K562 (cell line): Measurements from ENCODE around the gene IL2RG. TPM values are rescaled to one million over a fixed set of nuclear protein-coding genes. Genes with fewer than 3 reads are reported as not detected.

ENCODE experiments used
- BDP1 ChIP-seq: IDR thresholded peaks from 3 replicates; pipeline ENCODE4 v1.6.1; 2011; ENCODE audit not compliant: insufficient read length, insufficient read depth
- CHD7 ChIP-seq: fragments of 200-600 bp; sonication (generic); IDR thresholded peaks from one replicate; pipeline ENCODE4 v1.6.1; 2012; ENCODE audit warnings: mild to moderate bottlenecking, low read depth, low read length, inconsistent platforms
- CREB3 ChIP-seq: fragments of 450-650 bp; conservative IDR thresholded peaks from 2 replicates; pipeline ENCODE4 v1.6.1; 2016; ENCODE audit warnings: missing genetic modification characterization, low read depth, mild to moderate bottlenecking, missing compliant biosample characterization, moderate library complexity
- EZH2 ChIP-seq: IDR thresholded peaks from 2 replicates; pipeline ENCODE4 v1.6.1; 2012; ENCODE audit warnings: low read depth, mild to moderate bottlenecking, inconsistent platforms, low read length, borderline replicate concordance
- L3MBTL2 ChIP-seq: fragments of 450-650 bp; IDR thresholded peaks from 2 replicates; pipeline ENCODE4 v1.6.1; 2016; ENCODE audit warnings: mild to moderate bottlenecking, moderate library complexity
- MEF2D ChIP-seq: conservative IDR thresholded peaks from 2 replicates; pipeline ENCODE4 v1.6.1; 2016; ENCODE audit warnings: low read depth, missing genetic modification characterization, missing compliant biosample characterization
- PRPF4 ChIP-seq: fragments of 200-400 bp; formaldehyde crosslinking; IDR thresholded peaks from one replicate; pipeline ENCODE4 v1.6.1; 2017; ENCODE audit warnings: low read length, low read depth, mild to moderate bottlenecking; ENCODE audit not compliant: insufficient read depth, poor library complexity, severe bottlenecking
- SUPT5H ChIP-seq: fragments of 450-650 bp; IDR thresholded peaks from 2 replicates; pipeline ENCODE4 v1.6.1; 2016
- ZBTB5 ChIP-seq: fragments of 450-650 bp; IDR thresholded peaks from 2 replicates; pipeline ENCODE4 v1.6.1; 2017; ENCODE audit warnings: antibody characterized with exemption
- ZNF398 ChIP-seq: fragments of 250-450 bp; sonication (Bioruptor Pico); IDR thresholded peaks from 2 replicates; pipeline ENCODE4 v1.8.0; 2021; ENCODE audit warnings: moderate library complexity, mild to moderate bottlenecking, inconsistent platforms
- polyA plus RNA-seq, 8 experiments: library from polyadenylated mRNA; depleted of rRNA in 4 of 8; stranded (reverse) in 5 of 8; unstranded in 3 of 8; fragments of >200 nt; fragmentation: Nextera tagmentation in 2 of 8; fragmentation: Illumina TruSeq in 1 of 8; extraction: Ambion mirVana in 2 of 8; extraction: Trizol in 1 of 8; gene quantifications; 2 replicates each; pipeline versions ENCODE4 v1.2.1 to v1.2.3, GENCODE V29; 2011 to 2014; ENCODE audit warnings: inconsistent platforms in 1 of 8, missing spikeins in 1 of 8
- total RNA-seq, 7 experiments: library from RNA; depleted of rRNA in 6 of 7; stranded (reverse); fragments of >200 nt in 6 of 7; fragmentation: Illumina TruSeq in 2 of 7; extraction: Trizol in 2 of 7; gene quantifications; 2 replicates each; pipeline versions ENCODE4 v1.2.1 to v1.2.3, GENCODE V29; 2011 to 2021; ENCODE audit warnings: low replicate concordance in 1 of 7

IL2RG gene
- total and polyA plus RNA-seq, 9 of the 15 experiments (the other 6 are each of a cell fraction or from before 2014, with no cell fraction given), result 5.5 to 55.4 (median 19.7) TPM

GRCh38 chrX:71107762-71108360 is 3.5 kb downstream of the IL2RG start (continued):
- TF ChIP-seq ZBTB5 (no peak), SUPT5H (no peak), CHD7 (no peak), L3MBTL2 (no peak), BDP1 (no peak), PRPF4 (no peak), EZH2 (no peak), CREB3 (tag) (no peak), ZNF398 (CRISPR knock-in tag) (no peak), MEF2D (tag) (no peak)
